GM18511 (cell line): ENCODE results near the gene PDGFRB.
"Not testable (repeated sequence)": the region's sequence is repeated elsewhere in the genome, so short reads cannot be mapped to it uniquely, and the experiment has no call there.

Experiments
- ATAC-seq: cut with Tn5 transposase; IDR thresholded peaks from one replicate; pipeline ENCODE4 v1.9.1; 2021; ENCODE audit warnings: mild to moderate bottlenecking, moderate library complexity; ENCODE audit not compliant: unreplicated experiment

The PDGFRB gene

GRCh38 chr5:150092159-150092787, 63.4 kb downstream of the PDGFRB start:
- peak; percentile 81 for ATAC-seq

DNA sequence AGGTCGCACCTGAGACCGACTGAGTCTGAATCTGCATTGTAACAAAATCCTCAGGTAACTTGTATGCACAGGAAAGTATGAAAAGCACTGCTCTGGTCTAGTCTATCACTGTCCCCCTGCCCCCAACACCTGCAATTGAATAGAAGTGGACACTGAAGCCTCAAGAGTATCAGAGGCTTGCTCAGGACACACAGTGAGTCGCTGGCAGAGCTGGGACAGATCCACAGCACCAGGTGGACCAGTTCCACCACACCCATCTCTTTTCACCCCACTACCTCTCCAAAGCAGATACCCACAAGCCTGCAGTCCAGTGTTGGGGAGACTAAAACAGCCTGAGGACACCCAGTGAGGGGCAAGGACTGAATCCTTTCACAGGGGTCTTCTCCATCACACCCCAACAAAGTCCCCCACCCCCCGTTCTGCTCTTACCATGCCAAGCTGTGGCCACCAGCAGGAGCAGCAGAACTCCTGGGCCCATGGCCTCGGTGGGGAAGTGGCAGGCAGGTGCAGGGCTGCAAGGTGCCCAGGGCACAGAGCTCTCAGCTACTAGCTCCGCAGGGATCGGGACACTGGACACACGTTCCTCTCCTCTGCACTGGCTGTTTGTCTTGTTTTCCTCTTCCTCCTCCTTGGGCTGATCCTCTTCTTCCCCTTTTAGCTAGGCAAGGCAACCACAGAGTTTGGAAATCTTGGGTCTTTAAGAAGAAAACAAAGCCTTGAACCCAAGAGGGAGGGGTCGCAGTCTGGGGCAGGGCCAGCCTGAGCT, 69.5 kb downstream of the PDGFRB start, which contains the start of gene CSF1R:
Gene CSF1R, minus strand, starts transcription at position 605 of the 766 bp plus-strand sequence. Its CDS starts 127 bp downstream, at position 478.
- no peak for ATAC-seq

GRCh38 chr5:150085191-150085912, 70.3 kb downstream of the PDGFRB start:
- no peak for ATAC-seq

- ATAC-seq: not testable (repeated sequence)
These were observed 70.9 kb downstream of the PDGFRB start for GRCh38 chr5:150084754-150085153.

GRCh38 chr5:150082889-150083288, 72.8 kb downstream of the PDGFRB start:
- ATAC-seq: no peak

DNA sequence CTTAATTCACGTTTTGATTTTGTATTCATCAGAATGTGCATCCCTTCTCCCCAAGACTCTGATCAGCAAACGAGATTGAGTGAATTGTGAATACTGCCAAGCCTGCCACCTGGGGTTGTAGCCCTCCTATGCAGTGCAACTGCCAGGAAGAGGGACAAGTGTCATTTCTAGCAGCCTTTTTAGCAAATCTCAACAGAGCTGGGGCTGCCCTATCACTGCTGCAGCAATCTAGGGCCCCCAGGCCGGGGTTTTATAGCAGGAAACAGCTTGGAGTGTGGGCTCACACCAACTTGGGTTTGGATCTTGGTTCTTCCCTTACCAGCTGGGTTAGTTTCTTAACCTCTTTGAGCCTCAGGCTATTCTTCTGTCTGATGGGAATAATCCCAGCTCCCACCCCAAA, 73.3 kb downstream of the PDGFRB start:
- peak; percentile 26 for ATAC-seq

GRCh38 chr5:150081541-150082283, 73.9 kb downstream of the PDGFRB start:
- peak; percentile 93 for ATAC-seq

DNA sequence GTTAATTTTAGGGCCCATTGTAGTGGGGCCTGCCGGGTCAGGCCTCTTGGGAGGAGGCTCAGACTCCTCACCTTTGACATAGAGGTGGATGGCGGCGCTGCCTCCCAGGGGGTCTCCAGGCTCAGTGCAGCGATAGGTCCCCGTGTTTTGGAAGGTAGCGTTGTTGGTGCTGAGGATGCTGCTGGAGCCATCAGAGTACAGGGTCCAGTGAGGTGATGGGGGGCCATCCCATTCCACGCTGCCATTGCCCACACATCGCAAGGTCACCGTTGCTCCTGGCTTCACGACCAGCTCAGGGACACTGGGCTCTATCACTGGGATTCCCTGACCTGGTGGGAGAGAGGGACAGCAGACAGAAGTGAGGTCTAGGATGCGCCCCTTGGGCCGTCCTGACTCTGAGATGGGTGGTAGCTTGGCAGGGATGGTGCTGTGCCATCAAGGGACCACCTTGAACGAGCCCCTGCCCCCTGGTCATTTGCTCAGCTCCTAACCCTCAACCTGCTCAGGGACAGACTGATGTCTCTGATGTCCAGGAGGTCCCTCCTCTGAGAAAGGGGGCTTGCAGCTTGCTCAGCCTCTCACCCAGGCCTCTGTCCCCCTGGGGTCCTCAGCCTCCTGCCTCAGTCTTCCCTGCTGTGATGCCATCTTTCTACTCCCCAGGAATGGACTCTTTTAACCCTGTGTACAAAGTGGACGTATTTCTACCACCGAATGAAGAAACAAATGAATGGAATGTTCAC, 74.8 kb downstream of the PDGFRB start:
- ATAC-seq: no peak

GRCh38 chr5:150079909-150080461, 75.7 kb downstream of the PDGFRB start:
- ATAC-seq: no peak

DNA sequence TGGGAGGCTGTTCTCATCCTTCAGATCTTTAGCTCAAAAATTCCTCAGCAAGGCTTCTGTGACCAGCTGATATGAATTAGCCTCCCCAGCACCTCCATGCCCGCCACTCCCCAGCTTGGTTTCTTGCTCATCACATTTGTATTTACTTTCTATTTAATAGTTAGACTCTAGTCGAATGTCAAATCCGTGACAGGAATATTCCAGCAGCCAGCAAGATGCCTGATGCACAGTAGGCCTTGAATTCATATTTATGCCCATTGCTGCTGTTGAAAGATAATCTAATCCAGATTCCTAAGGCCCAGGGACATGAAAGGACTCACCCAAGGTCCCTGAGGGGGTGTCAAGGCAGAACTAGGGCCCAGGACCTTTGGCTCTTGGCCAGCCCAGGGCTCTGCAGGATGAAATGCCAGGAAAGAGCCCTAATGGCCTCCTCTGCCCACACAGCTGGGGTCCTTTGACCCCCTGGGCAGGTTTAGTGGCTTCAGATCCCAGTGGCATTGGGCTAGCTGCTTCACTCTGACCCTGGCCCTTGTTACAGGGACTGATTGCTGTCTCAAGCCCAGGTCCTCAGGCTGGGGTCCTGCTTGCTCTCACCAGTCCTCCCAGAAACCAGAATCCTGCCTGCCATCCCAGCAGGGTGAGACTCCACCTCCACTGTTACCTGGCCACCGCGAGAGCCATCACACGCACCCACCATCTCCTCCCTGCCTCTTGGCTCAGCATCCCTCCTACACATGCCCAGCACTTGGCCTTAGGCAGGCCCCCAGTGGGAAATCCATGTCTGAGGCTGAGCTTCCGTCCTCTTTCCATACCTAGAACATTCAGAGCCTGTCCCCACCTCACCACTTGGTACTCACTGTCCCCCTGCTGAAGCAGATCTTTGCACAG, 76.6 kb downstream of the PDGFRB start:
- no peak for ATAC-seq

DNA sequence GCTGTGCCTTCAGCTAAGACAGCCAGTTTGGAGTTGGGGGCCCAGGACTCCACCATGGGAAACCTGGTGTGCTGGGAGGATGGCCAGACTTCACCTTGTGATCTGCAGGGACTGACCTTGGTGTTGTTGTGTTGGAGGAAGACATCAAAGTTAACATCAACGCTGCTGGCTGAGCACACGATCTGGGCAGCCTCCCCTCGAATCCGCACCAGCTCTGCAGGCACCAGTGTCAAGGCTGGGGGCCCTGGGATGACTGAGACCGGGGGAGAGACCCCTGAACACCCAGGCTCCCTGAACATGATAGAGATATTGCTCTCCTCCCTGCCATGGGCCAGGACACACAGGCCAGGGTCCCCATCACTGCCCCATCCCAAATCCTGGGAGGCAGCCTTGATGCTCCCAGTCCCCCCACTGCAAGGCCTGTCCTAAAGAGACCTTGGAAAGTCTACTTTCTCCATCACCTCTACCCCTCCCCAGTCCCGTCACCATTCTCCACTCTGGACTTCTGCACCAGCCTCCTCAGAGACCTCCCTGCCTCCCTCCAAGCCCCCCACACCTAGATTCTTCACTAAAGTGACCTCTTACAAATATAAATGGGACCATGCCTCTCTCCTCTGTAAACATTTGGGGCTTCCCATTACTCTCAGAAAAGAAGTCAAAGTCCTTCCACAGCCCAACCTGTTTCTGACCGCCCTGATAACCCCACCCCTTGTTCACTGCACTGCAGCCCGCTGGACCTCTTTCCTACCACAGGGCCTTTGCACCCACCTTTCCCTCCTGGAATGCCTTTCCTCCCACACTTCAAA, 77.4 kb downstream of the PDGFRB start:
- ATAC-seq: no peak

GRCh38 chr5:150077060-150077459, 78.6 kb downstream of the PDGFRB start:
- no peak for ATAC-seq

DNA sequence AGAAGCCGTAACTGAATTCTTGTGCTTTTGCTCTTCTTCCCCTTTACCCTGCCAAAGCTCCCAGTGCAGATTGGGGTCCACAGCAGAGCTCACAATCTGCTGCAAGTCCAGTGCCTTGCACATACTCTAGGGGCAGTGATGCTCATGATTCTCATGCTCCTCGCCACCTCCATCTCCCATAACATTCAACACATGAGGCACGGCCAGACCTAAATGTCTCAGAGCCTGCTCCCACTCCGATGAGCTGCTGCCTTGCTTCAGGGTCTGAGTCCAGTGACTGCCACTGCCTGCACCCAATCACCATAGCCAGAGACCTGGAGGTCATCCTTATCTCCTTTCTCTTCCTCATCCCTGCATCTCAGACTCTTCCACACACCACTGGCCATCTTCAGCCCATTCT, 79.8 kb downstream of the PDGFRB start:
- no peak for ATAC-seq

DNA sequence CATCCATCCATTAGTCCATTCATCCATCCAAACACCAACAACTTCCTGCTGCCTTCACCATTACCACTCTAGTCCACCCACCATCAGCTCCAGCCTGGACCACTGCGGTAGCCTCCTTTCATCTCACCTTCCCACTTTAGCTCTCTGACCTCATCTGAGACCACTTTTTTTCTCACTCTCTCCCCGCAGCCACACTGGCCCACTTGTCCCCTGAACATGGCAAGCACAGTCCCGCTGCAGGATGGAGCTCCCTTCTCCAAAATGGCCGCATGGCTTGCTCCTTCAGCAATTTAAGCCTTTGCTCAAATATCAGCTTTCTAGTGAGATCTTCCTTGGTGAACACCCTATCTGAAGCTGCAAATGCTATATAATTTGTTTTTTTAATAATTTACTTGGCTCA, 80.4 kb downstream of the PDGFRB start:
- no peak for ATAC-seq

GRCh38 chr5:150073677-150074076, 82.0 kb downstream of the PDGFRB start:
- ATAC-seq: no peak

DNA sequence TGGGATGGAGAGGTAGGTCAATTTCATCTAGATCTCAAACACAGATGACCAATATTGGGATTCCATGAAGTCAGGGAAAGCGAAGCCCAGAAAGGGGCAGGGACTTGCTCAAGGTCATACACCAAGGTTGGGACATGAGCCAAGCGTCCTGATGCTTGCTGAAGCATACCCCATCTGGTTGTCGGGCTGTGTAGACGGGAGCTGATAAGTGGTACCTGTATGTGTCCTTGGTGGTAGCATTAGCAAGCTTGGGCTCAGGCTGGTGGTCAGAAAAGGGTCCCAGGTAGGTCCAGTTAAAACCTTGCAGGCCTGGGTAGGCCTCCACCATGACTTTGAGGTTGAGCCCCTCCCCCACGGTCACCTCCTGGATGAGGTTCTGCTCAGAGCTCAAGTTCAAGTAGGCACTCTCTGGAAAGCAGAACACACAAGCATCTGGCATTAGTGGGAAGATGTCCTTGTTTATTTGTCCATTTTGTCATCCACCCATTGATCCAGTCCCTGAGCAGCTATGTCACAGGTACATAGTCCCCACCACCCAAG, 82.5 kb downstream of the PDGFRB start:
- ATAC-seq: no peak

DNA sequence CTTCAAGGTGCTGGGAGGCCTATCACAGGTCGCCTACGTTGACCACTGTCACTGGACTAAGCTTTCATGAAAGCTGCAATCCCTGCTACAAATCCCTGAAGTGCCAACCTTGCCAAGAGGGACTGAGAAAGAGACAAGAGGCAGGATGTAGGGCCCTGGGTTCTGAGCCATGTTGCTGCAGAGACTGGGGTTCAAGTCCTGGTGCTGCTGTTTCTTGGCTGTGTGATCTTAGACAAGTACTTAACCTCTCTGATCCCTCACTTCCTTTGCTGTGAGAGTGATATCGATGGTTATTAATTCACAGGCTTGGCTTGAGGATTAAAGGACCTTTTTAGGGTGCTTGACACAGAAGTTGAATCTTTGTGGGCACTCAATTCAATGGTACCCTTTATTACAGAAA, 84.8 kb downstream of the PDGFRB start:
- ATAC-seq: no peak
